HG03064 (cell line): ENCODE data around the gene AIG1.

Experiments
- ATAC-seq: cut with Tn5 transposase; IDR thresholded peaks from one replicate; pipeline ENCODE4 v1.9.1; 2021; ENCODE audit warnings: low read depth; ENCODE audit not compliant: unreplicated experiment

The AIG1 gene

GRCh38 chr6:143260857-143261256 is 200.2 kb downstream of the AIG1 start:
- ATAC-seq: no peak

GRCh38 chr6:143261899-143262436 is 201.3 kb downstream of the AIG1 start:
- ATAC-seq: no peak

GRCh38 chr6:143262859-143263258 is 202.2 kb downstream of the AIG1 start:
- no peak for ATAC-seq

GRCh38 chr6:143264379-143264778 is 203.7 kb downstream of the AIG1 start:
- ATAC-seq: no peak

GRCh38 chr6:143264986-143265764 is 204.5 kb downstream of the AIG1 start:
- no peak for ATAC-seq

GRCh38 chr6:143267760-143268159 is 207.1 kb downstream of the AIG1 start:
- no peak for ATAC-seq

- no peak for ATAC-seq
Measured at GRCh38 chr6:143268439-143268838, 207.8 kb downstream of the AIG1 start.

GRCh38 chr6:143270026-143270425 is 209.3 kb downstream of the AIG1 start:
- ATAC-seq: no peak

- ATAC-seq: no peak
Measured at GRCh38 chr6:143271024-143271423, 210.3 kb downstream of the AIG1 start.

- ATAC-seq: peak; percentile 98
Measured at GRCh38 chr6:143276436-143276835, 215.7 kb downstream of the AIG1 start.

GRCh38 chr6:143279385-143279784 is 218.7 kb downstream of the AIG1 start:
- ATAC-seq: no peak

- no peak for ATAC-seq
Measured at GRCh38 chr6:143283887-143284645, 223.4 kb downstream of the AIG1 start.

- ATAC-seq: no peak
Measured at GRCh38 chr6:143286251-143286795, 225.6 kb downstream of the AIG1 start.

GRCh38 chr6:143288923-143289322 is 228.2 kb downstream of the AIG1 start:
- ATAC-seq: no peak

- no peak for ATAC-seq
Measured at GRCh38 chr6:143290206-143290605, 229.5 kb downstream of the AIG1 start.

- ATAC-seq: no peak
Measured at GRCh38 chr6:143293523-143293922, 232.8 kb downstream of the AIG1 start.

GRCh38 chr6:143294265-143294860 is 233.7 kb downstream of the AIG1 start:
- no peak for ATAC-seq

GRCh38 chr6:143295932-143296331 is 235.2 kb downstream of the AIG1 start:
- no peak for ATAC-seq

GRCh38 chr6:143298071-143298470 is 237.4 kb downstream of the AIG1 start:
- no peak for ATAC-seq

- ATAC-seq: no peak
Measured at GRCh38 chr6:143299253-143300166, 238.8 kb downstream of the AIG1 start.
